Measurements from ENCODE around the gene INSYN2B.

The INSYN2B gene

GRCh38 chr5:169980418-169981053, at the start of gene INSYN2B:
Gene INSYN2B, minus strand, starts transcription at chr5:169980495. Its CDS starts 96,597 bp downstream, at chr5:169883898.
- TF ChIP-seq EZH2 (IDR thresholded peaks at IDR 0.05; ENCODE audit: borderline replicate concordance, low read depth, low read length, severe bottlenecking) = no peak
- peak; percentile 36 for TF ChIP-seq CTCF (IDR thresholded peaks at IDR 0.05; ENCODE audit: borderline replicate concordance, extremely low read depth, low read length, poor library complexity, severe bottlenecking)
- no peaks in the 10 kb centered on the region for H3K79me2 ChIP-seq (ENCODE audit: insufficient read depth, low read length)
- no peak within 1 kb of the TSS for H3K27ac ChIP-seq (ENCODE audit: low read length)
- H3K36me3 ChIP-seq (ENCODE audit: insufficient read depth, low read length) = peaks cover 33% of the 10 kb centered on the region
- no peaks in the 10 kb centered on the region for H4K20me1 ChIP-seq (ENCODE audit: insufficient read depth, low read length)
- H3K4me2 ChIP-seq (ENCODE audit: insufficient read depth, low read length) = no peak within 1 kb of the TSS
- no peak within 1 kb of the TSS for H3K9ac ChIP-seq (ENCODE audit: low read depth, low read length)
- no peak within 1 kb of the TSS for H3K4me3 ChIP-seq (ENCODE audit: low read depth in 1 of 2, low read length in 2 of 2)
- DNase-seq (peak; percentile 34), ATAC-seq (ENCODE audit: insufficient read depth, low read depth) (peak; percentile 48; the same call in 1 of the 3 replicates)
- H3K9me3 ChIP-seq (ENCODE audit: insufficient read depth, low read length, severe bottlenecking) = no peaks in the 10 kb centered on the region
- no peaks in the 10 kb centered on the region for H3K4me1 ChIP-seq (ENCODE audit: insufficient read depth, low read length)
- H2AFZ ChIP-seq (ENCODE audit: low read depth, low read length) = no peak within 1 kb of the TSS
- no peaks in the 10 kb centered on the region for H3K27me3 ChIP-seq (ENCODE audit: insufficient read depth, low read length, poor library complexity)

GRCh38 chr5:170028124-170028523, 47.8 kb upstream of the INSYN2B start:
- Histone ChIP-seq H3K27me3 (ENCODE audit: insufficient read depth, low read length, poor library complexity) (no peaks in the 10 kb centered on the region), H3K27ac (ENCODE audit: low read length) (no peak overlapping the region), H3K4me1 (ENCODE audit: insufficient read depth, low read length) (no peaks in the 10 kb centered on the region), H3K36me3 (ENCODE audit: insufficient read depth, low read length) (peaks cover 87% of the 10 kb centered on the region), H3K9ac (ENCODE audit: low read depth, low read length) (no peak overlapping the region), H2AFZ (ENCODE audit: low read depth, low read length) (no peak overlapping the region), H4K20me1 (ENCODE audit: insufficient read depth, low read length) (no peaks in the 10 kb centered on the region), H3K4me2 (ENCODE audit: insufficient read depth, low read length) (no peak overlapping the region), H3K79me2 (ENCODE audit: insufficient read depth, low read length) (no peaks in the 10 kb centered on the region), H3K9me3 (ENCODE audit: insufficient read depth, low read length, severe bottlenecking) (no peaks in the 10 kb centered on the region), H3K4me3 (ENCODE audit: low read depth in 1 of 2, low read length in 2 of 2) (no peak overlapping the region)
- no peak for TF ChIP-seq CTCF (IDR thresholded peaks at IDR 0.05; ENCODE audit: borderline replicate concordance, extremely low read depth, low read length, poor library complexity, severe bottlenecking)
- no peak for TF ChIP-seq EZH2 (IDR thresholded peaks at IDR 0.05; ENCODE audit: borderline replicate concordance, low read depth, low read length, severe bottlenecking)
- DNase-seq (no peak), ATAC-seq (ENCODE audit: insufficient read depth, low read depth) (no peak)

- no peak overlapping the region for H3K4me2 ChIP-seq (ENCODE audit: insufficient read depth, low read length)
- H2AFZ ChIP-seq (ENCODE audit: low read depth, low read length) = no peak overlapping the region
- peaks cover 92% of the 10 kb centered on the region for H3K36me3 ChIP-seq (ENCODE audit: insufficient read depth, low read length)
- DNase-seq (no peak), ATAC-seq (ENCODE audit: insufficient read depth, low read depth) (no peak)
- no peaks in the 10 kb centered on the region for H3K79me2 ChIP-seq (ENCODE audit: insufficient read depth, low read length)
- no peaks in the 10 kb centered on the region for H3K4me1 ChIP-seq (ENCODE audit: insufficient read depth, low read length)
- H3K27me3 ChIP-seq (ENCODE audit: insufficient read depth, low read length, poor library complexity) = no peaks in the 10 kb centered on the region
- TF ChIP-seq CTCF (IDR thresholded peaks at IDR 0.05; ENCODE audit: borderline replicate concordance, extremely low read depth, low read length, poor library complexity, severe bottlenecking) (no peak), EZH2 (IDR thresholded peaks at IDR 0.05; ENCODE audit: borderline replicate concordance, low read depth, low read length, severe bottlenecking) (no peak)
- no peak overlapping the region for H3K9ac ChIP-seq (ENCODE audit: low read depth, low read length)
- no peak overlapping the region for H3K4me3 ChIP-seq (ENCODE audit: low read depth in 1 of 2, low read length in 2 of 2)
- H4K20me1 ChIP-seq (ENCODE audit: insufficient read depth, low read length) = no peaks in the 10 kb centered on the region
- no peak overlapping the region for H3K27ac ChIP-seq (ENCODE audit: low read length)
- H3K9me3 ChIP-seq (ENCODE audit: insufficient read depth, low read length, severe bottlenecking) = no peaks in the 10 kb centered on the region
Measured at GRCh38 chr5:170025853-170026252, 45.6 kb upstream of the INSYN2B start.

All from DND-41 (cell line).